Umbilical cord (tissue), 2 donors: ENCODE data around the gene TNFSF9. TPM values are rescaled to one million over a fixed set of nuclear protein-coding genes. Genes with fewer than 3 reads are reported as not detected.
"Not testable (repeated sequence)": the region's sequence is repeated elsewhere in the genome, so short reads cannot be mapped to it uniquely, and the experiment has no call there.

ENCODE experiments used
- DNase-seq: peaks from one replicate; pipeline ENCODE4 v3.0.0-alpha.2; 2015; ENCODE audit warnings: low spot score
- total RNA-seq: library from RNA; depleted of rRNA; stranded (reverse); fragments of >200 nt; gene quantifications from one replicate; pipeline ENCODE4 v1.2.3, GENCODE V29; 2014; ENCODE audit warnings: low replicate concordance; ENCODE audit not compliant: insufficient read depth

Gene TNFSF9
- total RNA-seq, 1 donor from 2014 or later, result not detected

GRCh38 chr19:6508028-6508771 lies 22.6 kb upstream of the TNFSF9 start:
- not testable (repeated sequence) for DNase-seq

GRCh38 chr19:6509118-6509971 lies 21.5 kb upstream of the TNFSF9 start:
- no peak for DNase-seq

- DNase-seq, result no peak
These were observed 20.2 kb upstream of the TNFSF9 start for GRCh38 chr19:6510618-6511017.

GRCh38 chr19:6514089-6514488 lies 16.7 kb upstream of the TNFSF9 start:
- DNase-seq, result no peak

- DNase-seq, result no peak
These were observed 15.8 kb upstream of the TNFSF9 start for GRCh38 chr19:6514926-6515544.

- peak; percentile 94 for DNase-seq
These were observed 14.7 kb upstream of the TNFSF9 start for GRCh38 chr19:6516018-6516658.

GRCh38 chr19:6516659-6517291 lies 14.1 kb upstream of the TNFSF9 start:
- peak; percentile 90 for DNase-seq

GRCh38 chr19:6518145-6518911 lies 12.5 kb upstream of the TNFSF9 start:
- DNase-seq, result no peak

GRCh38 chr19:6519289-6519688 lies 11.5 kb upstream of the TNFSF9 start:
- DNase-seq, result peak; percentile 53

- no peak for DNase-seq
These were observed 8.8 kb upstream of the TNFSF9 start for GRCh38 chr19:6521718-6522646.

GRCh38 chr19:6522712-6523111 lies 8.1 kb upstream of the TNFSF9 start:
- DNase-seq, result no peak

GRCh38 chr19:6524311-6524710 lies 6.5 kb upstream of the TNFSF9 start:
- DNase-seq, result no peak

- no peak for DNase-seq
These were observed 2.8 kb upstream of the TNFSF9 start for GRCh38 chr19:6527893-6528543.

GRCh38 chr19:6528544-6529121 lies 2.2 kb upstream of the TNFSF9 start:
- DNase-seq, result peak; percentile 24

- no peak for DNase-seq
These were observed 1.5 kb upstream of the TNFSF9 start for GRCh38 chr19:6529351-6529750.

GRCh38 chr19:6529937-6530385 lies 865 bp upstream of the TNFSF9 start:
- DNase-seq, result no peak

GRCh38 chr19:6531163-6531955 lies 533 bp downstream of the TNFSF9 start:
- DNase-seq, result no peak

- no peak for DNase-seq
These were observed 1.1 kb downstream of the TNFSF9 start for GRCh38 chr19:6531956-6532243.
